ENCODE data around the gene WEE2.
"Not testable (repeated sequence)": the region's sequence is repeated elsewhere in the genome, so short reads cannot be mapped to it uniquely, and the experiment has no call there.

WEE2 gene

DNA sequence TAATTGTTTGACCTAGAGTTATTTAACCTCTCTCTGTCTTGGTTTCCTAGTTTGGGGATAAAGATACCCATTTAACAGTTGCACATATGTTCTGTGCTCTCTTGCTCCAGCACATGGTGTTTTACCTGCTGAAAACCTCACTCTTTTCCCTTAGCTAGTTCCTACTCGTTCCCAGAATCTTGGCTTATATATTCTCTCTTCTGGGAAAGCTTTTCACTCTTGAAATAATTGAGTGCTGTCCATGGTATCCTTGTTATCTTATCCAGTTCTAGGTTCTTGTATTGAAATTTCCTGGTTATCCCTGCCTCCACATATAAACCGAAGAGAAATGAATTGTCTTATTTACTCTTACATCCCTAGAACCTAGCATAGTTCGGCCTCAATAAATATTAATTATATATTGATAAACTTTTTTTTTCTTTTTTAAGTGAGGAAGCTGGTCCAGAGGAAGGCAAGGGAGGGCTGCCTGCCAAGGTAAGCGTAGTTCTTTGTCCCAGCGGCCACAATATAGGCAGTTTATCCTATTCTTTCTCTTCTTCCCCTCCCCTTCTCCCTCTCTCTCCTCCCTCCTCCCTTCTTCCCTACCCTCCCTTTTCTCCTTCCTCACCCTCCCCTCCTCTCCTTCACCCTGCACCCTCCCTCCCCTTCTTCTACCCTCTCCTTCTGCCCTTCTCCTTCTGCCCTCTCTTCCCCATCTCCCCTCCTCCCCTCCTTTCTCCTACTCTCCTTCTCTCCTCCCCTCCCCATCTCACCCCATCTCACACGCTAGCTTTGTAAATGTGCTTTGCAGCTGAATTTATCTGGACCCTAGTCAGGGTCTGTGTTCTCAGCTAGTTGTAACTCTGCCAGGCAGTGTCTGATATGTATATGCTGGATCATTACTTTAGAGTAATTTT is 7.9 kb downstream of the WEE2 start:
- no peak for DNase-seq

GRCh38 chr7:141717450-141717849 is 9.3 kb downstream of the WEE2 start:
- DNase-seq = no peak

- DNase-seq = no peak
Observed at GRCh38 chr7:141722529-141722928, 14.4 kb downstream of the WEE2 start.

DNA sequence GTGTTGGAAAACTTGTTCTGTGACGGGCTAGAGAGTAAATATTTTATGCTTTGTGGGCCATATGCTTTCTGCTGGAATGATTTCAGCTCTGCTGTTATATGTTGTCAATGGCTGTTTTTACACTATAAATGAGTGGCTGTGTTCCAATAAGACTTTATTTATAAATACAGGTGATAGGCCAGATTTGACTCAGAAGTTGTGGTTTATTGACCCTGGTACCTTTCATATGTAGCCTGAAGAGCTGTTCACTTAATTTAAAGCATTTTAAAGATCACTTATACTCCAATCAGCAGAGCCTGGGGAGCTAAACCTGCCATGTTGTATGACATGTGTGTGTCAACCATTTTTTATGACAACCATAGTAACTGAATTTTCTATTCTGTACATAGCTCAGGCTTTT is 20.9 kb downstream of the WEE2 start:
- DNase-seq = no peak

DNA sequence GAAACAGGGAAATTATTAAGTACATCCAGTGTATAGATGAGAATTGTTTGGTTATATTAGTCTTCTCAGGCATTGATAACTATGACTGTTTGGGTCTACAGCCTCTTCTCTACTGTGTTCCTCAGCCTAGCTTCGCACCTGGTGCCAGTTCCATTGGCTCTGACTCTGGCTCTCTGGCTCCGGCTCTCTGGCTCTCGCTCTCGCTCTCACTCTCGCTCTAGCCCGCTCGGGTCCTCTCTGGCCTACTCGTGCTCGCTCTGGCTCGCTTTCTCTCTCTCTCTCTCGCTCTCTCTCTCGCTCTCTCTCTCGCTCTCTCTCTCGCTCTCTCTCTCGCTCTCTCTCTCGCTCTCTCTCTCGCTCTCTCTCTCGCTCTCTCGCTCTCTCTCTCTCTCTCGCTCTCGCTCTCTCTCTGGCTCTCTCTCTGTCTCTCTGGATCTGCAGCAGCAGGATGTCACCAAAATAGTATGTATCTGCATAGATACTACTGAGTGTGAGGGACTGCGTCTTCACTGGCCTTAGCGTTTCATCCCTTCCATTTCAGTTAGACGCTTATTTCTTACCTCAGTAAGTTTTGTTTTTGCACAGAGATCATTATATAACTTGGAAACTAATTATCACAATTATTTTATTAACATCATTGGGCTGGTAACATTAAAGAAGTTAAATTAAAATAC is 23.5 kb downstream of the WEE2 start:
- DNase-seq = no peak

- DNase-seq = peak; percentile 36
Observed at GRCh38 chr7:141737118-141737835, 29.1 kb downstream of the WEE2 start.

DNA sequence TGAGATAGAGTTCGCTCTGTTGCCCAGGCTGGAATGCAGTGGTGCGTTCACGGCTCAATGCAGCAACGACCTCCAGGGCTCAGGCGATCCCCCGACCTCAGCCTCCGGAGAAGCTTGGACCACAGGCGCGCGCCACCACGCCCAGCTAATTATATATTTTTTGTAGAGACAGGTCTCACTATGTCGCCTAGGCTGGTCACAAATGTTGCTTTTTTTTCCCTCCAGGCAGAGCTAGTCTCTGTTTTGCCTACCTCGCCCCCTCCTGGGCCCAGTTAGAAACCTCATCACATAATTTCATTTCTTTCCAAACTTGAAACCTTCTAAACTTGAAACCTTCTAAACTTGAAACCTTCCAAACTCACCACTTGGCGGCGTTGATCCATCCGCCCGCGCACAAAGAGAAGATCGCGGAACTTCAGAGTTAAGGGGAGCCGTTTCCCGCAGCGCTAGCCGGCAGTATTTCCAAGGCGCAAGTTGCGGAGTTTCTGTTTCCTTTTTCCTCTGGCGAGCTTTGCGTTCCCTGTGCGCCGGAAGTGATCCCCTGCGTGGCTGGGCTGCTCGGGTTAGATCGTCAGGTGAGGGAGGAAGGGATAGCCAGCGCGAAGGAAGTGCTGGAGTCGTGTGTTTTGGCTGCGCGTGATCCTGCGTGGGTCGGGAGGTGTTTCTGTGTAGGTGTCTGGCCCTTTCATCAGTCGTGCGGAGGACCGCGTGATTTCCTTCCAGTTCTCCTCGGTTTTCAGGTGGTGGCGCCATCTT is 29.9 kb downstream of the WEE2 start, which contains the start of gene SSBP1:
Gene SSBP1 (plus strand): TSS at position 523 of the 756 bp plus-strand sequence. CDS start 809 bp downstream, outside the sequence.
- peak; percentile 95 for DNase-seq

- DNase-seq = no peak
Observed at GRCh38 chr7:141738592-141739013, 30.4 kb downstream of the WEE2 start.

DNA sequence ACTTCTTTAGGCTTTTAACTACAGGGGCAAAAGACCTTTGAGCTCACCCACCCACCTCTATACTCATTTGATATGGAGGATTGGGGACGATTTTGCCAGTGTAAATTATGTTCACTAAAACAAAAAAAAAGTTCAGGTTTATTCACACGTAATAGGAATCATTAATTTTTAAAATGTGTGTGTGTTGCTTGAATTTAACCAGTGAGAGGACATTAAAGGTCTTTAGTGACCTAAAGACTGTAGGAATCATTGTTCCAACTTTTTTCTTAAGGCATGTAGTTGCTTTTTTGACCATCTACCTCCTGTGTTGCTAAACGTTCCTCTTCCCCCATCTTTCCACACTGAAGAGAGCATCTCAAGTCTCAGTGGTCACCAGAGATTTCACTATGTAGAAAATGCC is 31.1 kb downstream of the WEE2 start:
- no peak for DNase-seq

- DNase-seq = no peak
Observed at GRCh38 chr7:141742229-141742628, 34.1 kb downstream of the WEE2 start.

DNA sequence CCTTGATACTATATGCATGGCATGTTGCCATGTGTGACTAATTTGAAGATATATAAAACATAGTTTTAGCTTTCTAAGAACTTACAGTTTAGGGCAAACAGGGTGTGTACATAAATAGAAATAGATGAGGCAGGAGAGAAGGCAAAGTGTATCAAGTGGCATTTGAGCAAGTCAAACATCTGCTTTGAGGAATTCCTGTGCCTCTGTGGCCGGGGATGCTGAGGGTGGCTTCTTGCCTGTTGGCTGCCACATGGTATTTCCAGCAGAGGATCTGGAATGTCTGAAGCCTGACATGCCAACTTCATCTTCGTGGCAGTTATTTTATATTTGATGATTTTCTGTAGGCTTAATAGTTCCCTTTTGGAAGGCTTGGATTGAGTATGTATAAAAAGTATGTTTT is 36.0 kb downstream of the WEE2 start:
- DNase-seq = no peak

- DNase-seq = no peak
Observed at GRCh38 chr7:141748396-141748795, 40.2 kb downstream of the WEE2 start.

- not testable (repeated sequence) for DNase-seq
Observed at GRCh38 chr7:141751904-141752303, 43.8 kb downstream of the WEE2 start.

GRCh38 chr7:141752634-141753033 is 44.5 kb downstream of the WEE2 start:
- no peak for DNase-seq

- peak; percentile 31 for DNase-seq
Observed at GRCh38 chr7:141754939-141755338, 46.8 kb downstream of the WEE2 start.

GRCh38 chr7:141763797-141764196 is 55.6 kb downstream of the WEE2 start, which contains the start of gene TAS2R3:
Gene TAS2R3, plus strand, starts transcription at chr7:141764097. Its CDS starts 62 bp downstream, at chr7:141764159.
- no peak for DNase-seq

GRCh38 chr7:141770083-141770583 is 62.0 kb downstream of the WEE2 start:
- DNase-seq = not testable (repeated sequence)

DNA sequence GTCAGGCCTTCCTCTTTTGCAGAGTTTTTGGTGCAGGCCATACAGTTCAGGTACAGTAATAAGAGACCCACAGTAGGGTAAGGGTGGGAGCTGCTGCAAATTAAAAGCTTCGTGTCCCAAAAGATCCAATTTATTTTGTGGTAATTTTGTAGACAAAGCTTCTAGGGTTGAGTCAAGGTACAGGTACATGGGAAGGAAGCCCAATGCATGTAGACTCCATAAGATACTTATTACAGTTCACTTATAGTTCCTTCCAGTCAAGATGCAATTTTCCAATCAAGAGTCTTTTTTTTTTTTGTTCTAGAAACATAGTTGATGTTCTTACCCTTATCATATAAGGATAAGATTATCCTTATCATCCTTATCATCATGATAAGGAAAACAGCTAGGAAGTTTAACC is 68.2 kb downstream of the WEE2 start, which contains the start of gene TAS2R4:
Gene TAS2R4 (plus strand): TSS at position 301 of the 400 bp plus-strand sequence. CDS start 1,815 bp downstream, outside the sequence.
- DNase-seq = no peak
